ENCODE measurements around the gene CHST15.

CHST15 gene

DNA sequence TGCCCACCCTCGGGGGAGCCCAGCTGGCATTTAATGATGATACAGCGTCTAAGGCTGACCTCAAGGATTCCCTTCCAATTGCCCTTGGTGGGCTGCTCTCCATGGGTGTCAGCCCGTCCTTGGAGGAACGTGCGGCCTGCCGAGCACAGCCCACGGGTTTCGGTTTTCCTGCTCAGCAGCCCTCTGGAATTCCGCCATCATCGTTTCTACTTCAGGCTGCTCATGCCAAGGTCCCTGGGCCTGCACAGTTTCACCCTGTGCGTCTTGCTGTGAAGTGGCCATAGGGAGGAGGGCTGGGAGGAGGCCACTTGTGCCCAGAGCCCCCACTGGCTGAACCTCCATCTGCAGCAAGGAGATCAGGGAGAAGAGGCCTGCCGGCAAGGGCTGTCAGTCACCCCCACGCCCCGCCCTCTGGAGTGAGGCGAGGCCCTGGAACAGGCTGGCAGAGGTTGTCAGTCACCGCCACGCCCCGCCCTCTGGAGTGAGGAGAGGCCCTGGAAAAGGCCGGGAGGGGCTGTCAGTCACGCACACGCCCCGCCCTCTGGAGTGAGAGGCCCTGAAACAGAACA, 82.8 kb downstream of the CHST15 start:
- TF ChIP-seq, protein P1, sequence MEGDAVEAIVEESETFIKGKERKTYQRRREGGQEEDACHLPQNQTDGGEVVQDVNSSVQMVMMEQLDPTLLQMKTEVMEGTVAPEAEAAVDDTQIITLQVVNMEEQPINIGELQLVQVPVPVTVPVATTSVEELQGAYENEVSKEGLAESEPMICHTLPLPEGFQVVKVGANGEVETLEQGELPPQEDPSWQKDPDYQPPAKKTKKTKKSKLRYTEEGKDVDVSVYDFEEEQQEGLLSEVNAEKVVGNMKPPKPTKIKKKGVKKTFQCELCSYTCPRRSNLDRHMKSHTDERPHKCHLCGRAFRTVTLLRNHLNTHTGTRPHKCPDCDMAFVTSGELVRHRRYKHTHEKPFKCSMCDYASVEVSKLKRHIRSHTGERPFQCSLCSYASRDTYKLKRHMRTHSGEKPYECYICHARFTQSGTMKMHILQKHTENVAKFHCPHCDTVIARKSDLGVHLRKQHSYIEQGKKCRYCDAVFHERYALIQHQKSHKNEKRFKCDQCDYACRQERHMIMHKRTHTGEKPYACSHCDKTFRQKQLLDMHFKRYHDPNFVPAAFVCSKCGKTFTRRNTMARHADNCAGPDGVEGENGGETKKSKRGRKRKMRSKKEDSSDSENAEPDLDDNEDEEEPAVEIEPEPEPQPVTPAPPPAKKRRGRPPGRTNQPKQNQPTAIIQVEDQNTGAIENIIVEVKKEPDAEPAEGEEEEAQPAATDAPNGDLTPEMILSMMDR (IDR thresholded peaks at IDR 0.05; ENCODE audit: low read depth, low read length), result no peak
- DNase-seq (ENCODE audit: extremely low read depth, low read depth), result no peak

DNA sequence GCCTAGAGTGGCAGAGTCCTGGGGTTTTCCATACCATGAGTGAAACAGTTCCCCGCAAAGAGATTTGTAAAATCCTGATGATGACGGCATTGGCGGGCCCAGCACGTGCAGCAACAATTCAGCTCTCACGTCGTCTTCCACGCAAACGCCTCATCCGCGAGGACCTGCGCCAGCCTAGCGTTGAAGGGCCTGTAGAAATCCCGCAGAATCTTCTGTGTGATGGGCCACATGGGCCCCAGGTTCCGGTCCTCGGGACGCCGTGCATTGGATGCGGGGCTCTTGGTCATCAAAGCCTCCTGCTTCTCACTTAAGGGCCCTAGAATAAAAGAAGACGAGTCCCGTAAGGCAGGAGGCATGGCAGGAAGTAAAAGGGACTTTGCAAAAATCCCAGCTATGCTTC, 83.4 kb downstream of the CHST15 start:
- TF ChIP-seq, protein P1 (IDR thresholded peaks at IDR 0.05; ENCODE audit: low read depth, low read length), result no peak

DNA sequence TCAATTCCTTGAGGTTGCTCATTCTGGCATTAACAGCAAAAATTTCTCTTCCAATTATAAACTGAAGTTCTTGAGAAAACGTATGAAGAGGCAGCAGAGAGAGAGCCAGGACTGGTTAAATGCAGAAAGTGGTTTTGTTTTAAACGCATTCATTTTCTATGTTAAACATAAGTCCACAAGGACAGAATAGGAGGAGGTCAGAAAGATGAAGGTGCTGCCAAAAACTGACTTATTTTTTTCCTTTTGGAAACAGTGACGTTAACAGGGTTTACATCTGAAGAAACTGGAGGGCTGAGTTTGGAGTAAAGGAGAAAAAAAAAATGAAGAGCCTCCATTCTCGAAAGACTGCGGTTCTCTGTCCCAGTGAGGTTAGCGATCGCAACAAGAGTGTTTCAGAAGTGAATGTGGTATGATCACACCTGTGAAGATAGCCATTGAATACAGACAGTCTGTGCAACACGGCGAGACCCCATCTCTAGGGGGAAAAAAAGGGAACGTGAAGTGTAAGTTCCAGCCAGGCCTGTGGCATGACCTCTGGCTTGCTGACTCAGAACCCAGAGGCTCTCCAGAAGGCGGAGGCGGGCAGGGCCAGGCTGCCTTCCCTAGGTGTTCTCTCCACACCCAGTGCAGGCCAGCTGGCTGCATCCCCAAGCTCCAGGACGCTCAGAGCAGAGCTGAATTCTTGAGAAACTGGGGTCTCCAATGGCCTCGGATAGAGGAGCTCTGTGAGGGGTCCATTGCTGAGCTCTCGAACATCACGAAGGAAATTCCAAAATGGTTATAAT, 84.0 kb downstream of the CHST15 start:
- no peak for DNase-seq (ENCODE audit: extremely low read depth, low read depth)
- TF ChIP-seq, protein P1 (IDR thresholded peaks at IDR 0.05; ENCODE audit: low read depth, low read length), result no peak

More for the DNA sequence above, 83.4 kb downstream of the CHST15 start:
- DNase-seq (ENCODE audit: extremely low read depth, low read depth), result no peak

DNA sequence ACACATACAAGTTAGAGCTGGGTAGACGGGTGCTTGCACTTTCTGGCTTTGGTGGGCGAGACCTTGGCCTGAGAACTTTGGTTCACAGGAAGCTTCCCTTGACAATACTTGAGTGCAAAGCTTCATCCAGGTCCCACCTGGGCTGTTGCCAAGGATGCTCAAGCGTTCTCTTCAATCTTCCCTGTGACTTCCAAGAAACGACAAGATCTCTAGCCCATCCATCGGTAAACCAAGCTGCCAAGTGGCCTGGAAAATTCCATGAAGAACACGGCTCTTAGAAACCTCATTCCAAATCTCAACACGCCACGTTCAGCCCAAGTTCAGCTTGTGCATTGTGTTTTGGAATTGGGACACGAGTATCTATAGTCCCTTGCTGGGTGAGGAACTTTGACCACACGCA, 84.7 kb downstream of the CHST15 start:
- TF ChIP-seq, protein P1 (IDR thresholded peaks at IDR 0.05; ENCODE audit: low read depth, low read length), result no peak
- DNase-seq (ENCODE audit: extremely low read depth, low read depth), result no peak

DNA sequence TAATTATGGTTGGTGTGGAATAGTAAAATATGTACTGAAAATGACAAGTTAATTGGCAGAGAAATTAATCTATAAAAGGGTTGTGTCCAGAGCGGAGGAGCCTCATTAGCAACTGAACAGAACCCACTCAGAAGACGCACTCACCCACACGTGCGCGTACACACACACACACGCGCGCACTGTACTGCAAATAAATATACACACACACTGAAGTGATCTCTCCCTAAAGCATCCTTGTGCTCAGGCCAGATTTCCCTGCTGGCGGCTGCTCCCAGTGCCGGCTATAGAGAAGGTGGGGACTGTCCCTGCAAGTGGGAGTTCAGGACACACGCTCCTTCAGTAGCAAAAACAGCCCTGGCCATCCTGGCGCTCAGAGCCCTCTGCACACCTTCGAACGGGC, 85.2 kb downstream of the CHST15 start:
- DNase-seq (ENCODE audit: extremely low read depth, low read depth), result no peak
- TF ChIP-seq, protein P1 (IDR thresholded peaks at IDR 0.05; ENCODE audit: low read depth, low read length), result no peak

DNA sequence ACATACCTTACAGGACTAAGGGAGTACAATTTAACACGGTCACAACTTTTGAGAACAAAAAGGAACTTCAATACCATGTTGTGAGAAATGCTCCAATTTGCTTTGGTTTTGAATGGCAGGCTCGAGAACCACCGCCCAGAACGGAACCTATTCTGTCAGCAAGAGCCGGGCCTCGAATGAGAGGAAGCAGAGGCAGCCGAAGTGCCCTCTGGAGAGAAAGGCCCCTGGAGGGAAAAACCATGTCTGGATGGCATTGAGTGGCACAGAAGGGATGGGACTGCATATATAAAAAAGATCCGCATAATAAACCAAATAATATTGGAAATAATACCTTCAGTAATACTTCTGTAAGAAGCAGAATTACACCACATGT, 85.6 kb downstream of the CHST15 start:
- no peak for DNase-seq (ENCODE audit: extremely low read depth, low read depth)
- TF ChIP-seq, protein P1 (IDR thresholded peaks at IDR 0.05; ENCODE audit: low read depth, low read length), result no peak

DNA sequence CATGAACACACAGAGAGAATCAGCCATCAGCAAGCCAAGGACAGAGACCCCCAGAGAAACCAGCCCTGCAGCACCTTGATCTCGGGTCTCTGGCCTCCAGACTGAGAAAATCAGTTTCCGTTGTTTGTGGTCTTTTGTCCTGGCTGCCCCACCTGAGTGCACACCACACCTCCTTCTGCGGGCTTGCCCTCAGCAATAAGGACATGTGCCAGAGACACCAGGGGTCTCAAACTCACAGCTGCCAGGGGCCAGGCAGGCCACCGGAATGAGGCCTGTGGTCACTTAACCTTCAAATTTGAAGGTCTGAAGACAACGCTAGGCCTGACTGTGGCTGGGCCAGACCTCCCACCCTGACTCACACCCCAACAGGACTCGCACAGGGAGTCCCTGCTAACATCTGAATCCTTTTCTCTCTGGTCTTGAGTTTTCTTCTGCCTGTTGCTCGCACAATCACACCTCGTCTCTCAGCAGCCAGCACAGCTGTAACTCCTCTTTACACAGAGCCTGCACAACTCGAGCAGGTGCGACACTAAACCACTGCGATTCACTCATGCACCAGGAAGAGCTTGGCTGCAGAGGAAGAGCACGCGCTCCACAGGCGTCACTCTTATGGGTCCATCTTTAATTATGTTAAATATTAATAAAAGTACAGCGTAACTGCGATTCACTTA, 86.2 kb downstream of the CHST15 start:
- DNase-seq (ENCODE audit: extremely low read depth, low read depth), result no peak
- TF ChIP-seq, protein P1 (IDR thresholded peaks at IDR 0.05; ENCODE audit: low read depth, low read length), result no peak

All from AG09319 (cell line).